HL-60 (cell line): Measurements from ENCODE around the gene OTOS.

ENCODE experiments used
- SPI1 ChIP-seq: IDR thresholded peaks from 2 replicates; pipeline ENCODE4 v1.6.1; 2012; ENCODE audit warnings: low read depth, mild to moderate bottlenecking, borderline replicate concordance
- TF ChIP-seq, protein P1 (sequence below): IDR thresholded peaks from one replicate; pipeline ENCODE4 v1.5.1; 2011; ENCODE audit warnings: low read length, control low read depth, inconsistent platforms; ENCODE audit not compliant: insufficient read depth

- no peak for TF ChIP-seq SPI1
- TF ChIP-seq, protein P1, sequence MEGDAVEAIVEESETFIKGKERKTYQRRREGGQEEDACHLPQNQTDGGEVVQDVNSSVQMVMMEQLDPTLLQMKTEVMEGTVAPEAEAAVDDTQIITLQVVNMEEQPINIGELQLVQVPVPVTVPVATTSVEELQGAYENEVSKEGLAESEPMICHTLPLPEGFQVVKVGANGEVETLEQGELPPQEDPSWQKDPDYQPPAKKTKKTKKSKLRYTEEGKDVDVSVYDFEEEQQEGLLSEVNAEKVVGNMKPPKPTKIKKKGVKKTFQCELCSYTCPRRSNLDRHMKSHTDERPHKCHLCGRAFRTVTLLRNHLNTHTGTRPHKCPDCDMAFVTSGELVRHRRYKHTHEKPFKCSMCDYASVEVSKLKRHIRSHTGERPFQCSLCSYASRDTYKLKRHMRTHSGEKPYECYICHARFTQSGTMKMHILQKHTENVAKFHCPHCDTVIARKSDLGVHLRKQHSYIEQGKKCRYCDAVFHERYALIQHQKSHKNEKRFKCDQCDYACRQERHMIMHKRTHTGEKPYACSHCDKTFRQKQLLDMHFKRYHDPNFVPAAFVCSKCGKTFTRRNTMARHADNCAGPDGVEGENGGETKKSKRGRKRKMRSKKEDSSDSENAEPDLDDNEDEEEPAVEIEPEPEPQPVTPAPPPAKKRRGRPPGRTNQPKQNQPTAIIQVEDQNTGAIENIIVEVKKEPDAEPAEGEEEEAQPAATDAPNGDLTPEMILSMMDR: no peak
These were observed 37.3 kb downstream of the OTOS start for GRCh38 chr2:240103136-240103535.
